ENCODE data around the gene IGLL1.
"Not testable (repeated sequence)": the region's sequence is repeated elsewhere in the genome, so short reads cannot be mapped to it uniquely, and the experiment has no call there.

The IGLL1 gene

DNA sequence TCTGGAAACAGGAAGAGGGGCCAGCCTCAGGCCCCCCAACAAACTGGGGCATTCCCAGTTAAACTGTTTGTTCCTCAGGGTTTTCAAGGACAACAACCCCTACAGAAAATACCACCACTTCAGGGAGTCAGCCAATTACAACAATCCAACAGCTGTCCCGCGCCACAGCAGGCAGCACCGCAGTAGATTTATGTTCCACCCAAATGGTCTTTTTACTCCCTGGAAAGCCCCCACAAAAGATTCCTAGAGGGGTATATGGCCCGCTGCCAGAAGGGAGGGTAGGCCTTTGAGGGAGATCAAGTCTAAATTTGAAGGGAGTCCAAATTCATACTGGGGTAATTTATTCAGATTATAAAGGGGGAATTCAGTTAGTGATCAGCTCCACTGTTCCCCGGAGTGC, 39.3 kb downstream of the IGLL1 start:
- H3K4me1 ChIP-seq (ENCODE audit: control insufficient read depth, insufficient read depth, low read length, poor library complexity, severe bottlenecking): peaks cover 27% of the 10 kb centered on the region

DNA sequence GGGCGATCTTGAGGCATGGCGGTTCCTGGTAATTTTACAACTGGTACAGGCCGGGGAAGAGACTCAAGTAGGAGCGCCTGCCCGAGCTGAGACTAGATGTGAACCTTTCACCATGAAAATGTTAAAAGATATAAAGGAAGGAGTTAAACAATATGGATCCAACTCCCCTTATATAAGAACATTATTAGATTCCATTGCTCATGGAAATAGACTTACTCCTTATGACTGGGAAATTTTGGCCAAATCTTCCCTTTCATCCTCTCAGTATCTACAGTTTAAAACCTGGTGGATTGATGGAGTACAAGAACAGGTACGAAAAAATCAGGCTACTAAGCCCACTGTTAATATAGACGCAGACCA, 40.3 kb downstream of the IGLL1 start:
- not testable (repeated sequence) for H3K9me3 ChIP-seq (ENCODE audit: control insufficient read depth, low read length); H3K27ac ChIP-seq (ENCODE audit: low read depth, low read length, severe bottlenecking); H3K4me3 ChIP-seq (ENCODE audit: extremely low read depth, insufficient read depth, low read length, poor library complexity, severe bottlenecking); H3K36me3 ChIP-seq (ENCODE audit: control insufficient read depth, insufficient read depth, low read length)
- WGBS, 2 experiments (ENCODE audit: insufficient coverage in 2 of 2): no CpG with 5 or more reads among the region's 7 CpGs
- H3K4me1 ChIP-seq (ENCODE audit: control insufficient read depth, insufficient read depth, low read length, poor library complexity, severe bottlenecking): peaks cover 36% of the 10 kb centered on the region

More for the DNA sequence above, 39.3 kb downstream of the IGLL1 start:
- peaks cover 14% of the 10 kb centered on the region for H3K36me3 ChIP-seq (ENCODE audit: control insufficient read depth, insufficient read depth, low read length)
- not testable (repeated sequence) for H3K4me3 ChIP-seq (ENCODE audit: extremely low read depth, insufficient read depth, low read length, poor library complexity, severe bottlenecking); H3K9me3 ChIP-seq (ENCODE audit: control insufficient read depth, low read length); H3K27ac ChIP-seq (ENCODE audit: low read depth, low read length, severe bottlenecking)
- WGBS, 2 experiments (ENCODE audit: insufficient coverage in 2 of 2): no CpG with 5 or more reads among the region's 5 CpGs

DNA sequence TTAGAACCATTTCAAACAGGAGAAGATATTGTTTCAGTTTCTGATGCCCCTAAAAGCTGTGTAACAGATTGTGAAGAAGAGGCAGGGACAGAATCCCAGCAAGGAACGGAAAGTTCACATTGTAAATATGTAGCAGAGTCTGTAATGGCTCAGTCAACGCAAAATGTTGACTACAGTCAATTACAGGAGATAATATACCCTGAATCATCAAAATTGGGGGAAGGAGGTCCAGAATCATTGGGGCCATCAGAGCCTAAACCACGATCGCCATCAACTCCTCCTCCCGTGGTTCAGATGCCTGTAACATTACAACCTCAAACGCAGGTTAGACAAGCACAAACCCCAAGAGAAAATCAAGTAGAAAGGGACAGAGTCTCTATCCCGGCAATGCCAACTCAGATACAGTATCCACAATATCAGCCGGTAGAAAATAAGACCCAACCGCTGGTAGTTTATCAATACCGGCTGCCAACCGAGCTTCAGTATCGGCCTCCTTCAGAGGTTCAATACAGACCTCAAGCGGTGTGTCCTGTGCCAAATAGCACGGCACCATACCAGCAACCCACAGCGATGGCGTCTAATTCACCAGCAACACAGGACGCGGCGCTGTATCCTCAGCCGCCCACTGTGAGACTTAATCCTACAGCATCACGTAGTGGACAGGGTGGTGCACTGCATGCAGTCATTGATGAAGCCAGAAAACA, 40.8 kb downstream of the IGLL1 start:
- no peaks in the 10 kb centered on the region for H3K36me3 ChIP-seq (ENCODE audit: control insufficient read depth, insufficient read depth, low read length)
- no peaks in the 10 kb centered on the region for H3K9me3 ChIP-seq (ENCODE audit: control insufficient read depth, low read length)
- peaks cover 42% of the 10 kb centered on the region for H3K4me1 ChIP-seq (ENCODE audit: control insufficient read depth, insufficient read depth, low read length, poor library complexity, severe bottlenecking)
- 33 to 37% methylated on average over 16 of the region's 21 CpGs for WGBS, 2 experiments (ENCODE audit: insufficient coverage in 2 of 2)
- H3K27ac ChIP-seq (ENCODE audit: low read depth, low read length, severe bottlenecking): peak overlapping the region; percentile 32
- peak overlapping the region; percentile 14 for H3K4me3 ChIP-seq (ENCODE audit: extremely low read depth, insufficient read depth, low read length, poor library complexity, severe bottlenecking)

DNA sequence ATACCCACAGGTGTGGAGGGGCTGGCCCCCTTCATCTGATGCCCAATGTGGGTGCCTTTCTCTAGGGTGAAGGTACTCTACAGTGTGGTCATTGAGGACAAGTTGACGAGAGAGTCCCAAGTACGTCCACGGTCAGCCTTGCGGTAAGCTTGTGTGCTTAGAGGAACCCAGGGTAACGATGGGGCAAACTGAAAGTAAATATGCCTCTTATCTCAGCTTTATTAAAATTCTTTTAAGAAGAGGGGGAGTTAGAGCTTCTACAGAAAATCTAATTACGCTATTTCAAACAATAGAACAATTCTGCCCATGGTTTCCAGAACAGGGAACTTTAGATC, 41.4 kb downstream of the IGLL1 start:
- not testable (repeated sequence) for H3K36me3 ChIP-seq (ENCODE audit: control insufficient read depth, insufficient read depth, low read length); H3K9me3 ChIP-seq (ENCODE audit: control insufficient read depth, low read length)
- peak overlapping the region; percentile 34 for H3K4me3 ChIP-seq (ENCODE audit: extremely low read depth, insufficient read depth, low read length, poor library complexity, severe bottlenecking)
- peaks cover 46% of the 10 kb centered on the region for H3K4me1 ChIP-seq (ENCODE audit: control insufficient read depth, insufficient read depth, low read length, poor library complexity, severe bottlenecking)
- 72 to 100% methylated on average over 1 to 4 of the region's 6 CpGs for WGBS, 2 experiments (ENCODE audit: insufficient coverage in 2 of 2)
- H3K27ac ChIP-seq (ENCODE audit: low read depth, low read length, severe bottlenecking): peak overlapping the region; percentile 82

DNA sequence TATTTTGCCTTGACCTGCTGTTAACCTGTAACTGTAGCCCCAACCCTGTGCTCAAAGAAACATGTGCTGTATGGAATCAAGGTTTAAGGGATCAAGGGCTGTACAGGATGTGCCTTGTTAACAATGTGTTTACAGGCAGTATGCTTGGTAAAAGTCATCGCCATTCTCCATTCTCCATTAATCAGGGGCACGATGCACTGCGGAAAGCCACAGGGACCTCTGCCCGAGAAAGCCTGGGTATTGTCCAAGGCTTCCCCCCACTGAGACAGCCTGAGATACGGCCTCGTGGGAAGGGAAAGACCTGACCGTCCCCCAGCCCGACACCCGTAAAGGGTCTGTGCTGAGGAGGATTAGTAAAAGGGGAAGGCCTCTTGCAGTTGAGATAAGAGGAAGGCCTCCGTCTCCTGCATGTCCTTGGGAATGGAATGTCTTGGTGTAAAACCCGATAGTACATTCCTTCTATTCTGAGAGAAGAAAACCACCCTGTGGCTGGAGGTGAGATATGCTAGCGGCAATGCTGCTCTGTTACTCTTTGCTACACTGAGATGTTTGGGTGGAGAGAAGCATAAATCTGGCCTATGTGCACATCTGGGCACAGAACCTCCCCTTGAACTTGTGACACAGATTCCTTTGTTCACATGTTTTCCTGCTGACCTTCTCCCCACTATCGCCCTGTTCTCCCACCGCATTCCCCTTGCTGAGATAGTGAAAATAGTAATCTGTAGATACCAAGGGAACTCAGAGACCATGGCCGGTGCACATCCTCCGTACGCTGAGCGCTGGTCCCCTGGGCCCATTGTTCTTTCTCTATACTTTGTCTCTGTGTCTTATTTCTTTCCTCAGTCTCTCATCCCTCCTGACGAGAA, 42.0 kb downstream of the IGLL1 start:
- 35 to 69% methylated on average over 6 to 7 of the region's 19 CpGs for WGBS, 2 experiments (ENCODE audit: insufficient coverage in 2 of 2)
- Histone ChIP-seq H3K27ac (ENCODE audit: low read depth, low read length, severe bottlenecking) (peak overlapping the region; percentile 82), H3K4me3 (ENCODE audit: extremely low read depth, insufficient read depth, low read length, poor library complexity, severe bottlenecking) (peak overlapping the region; percentile 34), H3K4me1 (ENCODE audit: control insufficient read depth, insufficient read depth, low read length, poor library complexity, severe bottlenecking) (peaks cover 52% of the 10 kb centered on the region)
- H3K36me3 ChIP-seq (ENCODE audit: control insufficient read depth, insufficient read depth, low read length); H3K9me3 ChIP-seq (ENCODE audit: control insufficient read depth, low read length): not testable (repeated sequence)

DNA sequence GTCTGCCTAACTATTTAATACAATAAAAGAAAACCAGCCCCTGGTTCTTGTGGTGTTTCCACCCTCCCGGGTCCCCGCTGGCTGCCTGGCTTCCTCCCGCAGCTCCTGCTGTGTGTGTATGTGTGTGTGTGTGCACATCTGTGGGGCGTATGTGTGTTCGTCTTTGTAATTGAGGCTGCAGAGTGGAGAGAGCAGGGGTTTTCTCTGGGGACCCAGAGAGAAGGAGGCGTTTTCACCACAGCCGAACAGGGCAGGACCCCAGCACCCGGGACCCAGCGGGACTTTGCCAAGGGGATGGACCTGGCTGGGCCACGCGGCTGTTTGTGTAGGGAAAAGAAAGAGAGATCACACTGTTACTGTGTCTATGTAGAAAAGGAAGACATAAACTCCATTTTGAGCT, 42.7 kb downstream of the IGLL1 start:
- Histone ChIP-seq H3K4me1 (ENCODE audit: control insufficient read depth, insufficient read depth, low read length, poor library complexity, severe bottlenecking) (peaks cover 58% of the 10 kb centered on the region), H3K9me3 (ENCODE audit: control insufficient read depth, low read length) (no peaks in the 10 kb centered on the region), H3K36me3 (ENCODE audit: control insufficient read depth, insufficient read depth, low read length) (no peaks in the 10 kb centered on the region), H3K27ac (ENCODE audit: low read depth, low read length, severe bottlenecking) (peak overlapping the region; percentile 82), H3K4me3 (ENCODE audit: extremely low read depth, insufficient read depth, low read length, poor library complexity, severe bottlenecking) (peak overlapping the region; percentile 34)
- WGBS, 2 experiments (ENCODE audit: insufficient coverage in 2 of 2): 30 to 50% methylated on average over 5 to 9 of the region's 11 CpGs

DNA sequence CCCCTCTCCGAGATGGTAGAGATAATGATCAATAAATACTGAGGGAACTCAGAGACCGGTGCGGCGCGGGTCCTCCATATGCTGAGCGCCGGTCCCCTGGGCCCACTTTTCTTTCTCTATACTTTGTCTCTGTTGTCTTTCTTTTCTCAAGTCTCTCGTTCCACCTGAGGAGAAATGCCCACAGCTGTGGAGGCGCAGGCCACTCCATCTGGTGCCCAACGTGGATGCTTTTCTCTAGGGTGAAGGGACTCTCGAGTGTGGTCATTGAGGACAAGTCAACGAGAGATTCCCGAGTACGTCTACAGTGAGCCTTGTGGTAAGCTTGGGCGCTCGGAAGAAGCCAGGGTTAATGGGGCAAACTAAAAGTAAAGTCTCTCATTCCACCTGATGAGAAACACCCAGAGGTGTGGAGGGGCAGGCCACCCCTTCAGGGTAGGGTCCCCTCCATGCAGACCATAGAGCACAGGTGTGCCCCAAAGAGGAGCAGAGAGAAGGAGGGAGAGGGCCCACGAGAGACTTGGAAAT, 43.2 kb downstream of the IGLL1 start:
- peak overlapping the region; percentile 82 for H3K27ac ChIP-seq (ENCODE audit: low read depth, low read length, severe bottlenecking)
- H3K9me3 ChIP-seq (ENCODE audit: control insufficient read depth, low read length): no peaks in the 10 kb centered on the region
- WGBS, 2 experiments (ENCODE audit: insufficient coverage in 2 of 2): 35 to 60% methylated on average over 9 to 15 of the region's 17 CpGs
- H3K4me3 ChIP-seq (ENCODE audit: extremely low read depth, insufficient read depth, low read length, poor library complexity, severe bottlenecking): peak overlapping the region; percentile 34
- peaks cover 61% of the 10 kb centered on the region for H3K4me1 ChIP-seq (ENCODE audit: control insufficient read depth, insufficient read depth, low read length, poor library complexity, severe bottlenecking)
- no peaks in the 10 kb centered on the region for H3K36me3 ChIP-seq (ENCODE audit: control insufficient read depth, insufficient read depth, low read length)

DNA sequence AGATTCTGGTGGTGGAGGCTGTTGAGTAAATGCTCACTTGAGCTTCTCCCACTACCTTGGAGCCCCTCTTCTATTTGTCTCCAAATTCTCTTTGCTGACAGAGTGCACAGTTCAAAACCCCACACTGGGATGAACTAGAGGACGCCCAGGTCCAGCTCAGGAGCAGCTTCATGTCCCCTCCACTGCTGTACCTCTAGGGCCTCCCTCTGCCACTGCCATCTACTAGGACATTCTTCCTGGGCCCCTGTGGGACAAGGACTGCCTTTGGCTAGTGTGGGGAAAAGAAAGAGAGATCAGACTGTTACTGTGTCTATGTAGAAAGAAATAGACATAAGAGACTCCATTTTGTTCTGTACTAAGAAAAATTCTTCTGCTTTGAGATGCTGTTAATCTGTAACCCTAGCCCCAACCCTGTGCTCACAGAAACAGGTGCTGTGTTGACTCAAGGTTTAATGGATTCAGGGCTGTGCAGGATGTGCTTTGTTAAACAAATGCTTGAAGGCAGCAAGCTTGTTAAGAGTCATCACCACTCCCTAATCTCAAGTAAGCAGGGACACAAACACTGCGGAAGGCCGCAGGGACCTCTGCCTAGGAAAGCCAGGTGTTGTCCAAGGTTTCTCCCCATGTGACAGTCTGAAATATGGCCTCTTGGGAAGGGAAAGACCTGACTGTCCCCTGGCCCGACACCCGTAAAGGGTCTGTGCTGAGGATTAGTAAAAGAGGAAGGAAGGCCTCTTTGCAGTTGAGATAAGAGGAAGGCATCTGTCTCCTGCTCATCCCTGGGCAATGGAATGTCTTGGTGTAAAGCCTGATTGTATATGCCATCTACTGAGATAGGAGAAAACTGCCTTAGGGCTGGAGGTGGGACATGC, 44.1 kb downstream of the IGLL1 start:
- H3K4me1 ChIP-seq (ENCODE audit: control insufficient read depth, insufficient read depth, low read length, poor library complexity, severe bottlenecking): peaks cover 64% of the 10 kb centered on the region
- not testable (repeated sequence) for H3K9me3 ChIP-seq (ENCODE audit: control insufficient read depth, low read length); H3K4me3 ChIP-seq (ENCODE audit: extremely low read depth, insufficient read depth, low read length, poor library complexity, severe bottlenecking); H3K36me3 ChIP-seq (ENCODE audit: control insufficient read depth, insufficient read depth, low read length)
- 35 to 40% methylated on average over 4 to 5 of the region's 5 CpGs for WGBS, 2 experiments (ENCODE audit: insufficient coverage in 2 of 2)
- peak overlapping the region; percentile 82 for H3K27ac ChIP-seq (ENCODE audit: low read depth, low read length, severe bottlenecking)

DNA sequence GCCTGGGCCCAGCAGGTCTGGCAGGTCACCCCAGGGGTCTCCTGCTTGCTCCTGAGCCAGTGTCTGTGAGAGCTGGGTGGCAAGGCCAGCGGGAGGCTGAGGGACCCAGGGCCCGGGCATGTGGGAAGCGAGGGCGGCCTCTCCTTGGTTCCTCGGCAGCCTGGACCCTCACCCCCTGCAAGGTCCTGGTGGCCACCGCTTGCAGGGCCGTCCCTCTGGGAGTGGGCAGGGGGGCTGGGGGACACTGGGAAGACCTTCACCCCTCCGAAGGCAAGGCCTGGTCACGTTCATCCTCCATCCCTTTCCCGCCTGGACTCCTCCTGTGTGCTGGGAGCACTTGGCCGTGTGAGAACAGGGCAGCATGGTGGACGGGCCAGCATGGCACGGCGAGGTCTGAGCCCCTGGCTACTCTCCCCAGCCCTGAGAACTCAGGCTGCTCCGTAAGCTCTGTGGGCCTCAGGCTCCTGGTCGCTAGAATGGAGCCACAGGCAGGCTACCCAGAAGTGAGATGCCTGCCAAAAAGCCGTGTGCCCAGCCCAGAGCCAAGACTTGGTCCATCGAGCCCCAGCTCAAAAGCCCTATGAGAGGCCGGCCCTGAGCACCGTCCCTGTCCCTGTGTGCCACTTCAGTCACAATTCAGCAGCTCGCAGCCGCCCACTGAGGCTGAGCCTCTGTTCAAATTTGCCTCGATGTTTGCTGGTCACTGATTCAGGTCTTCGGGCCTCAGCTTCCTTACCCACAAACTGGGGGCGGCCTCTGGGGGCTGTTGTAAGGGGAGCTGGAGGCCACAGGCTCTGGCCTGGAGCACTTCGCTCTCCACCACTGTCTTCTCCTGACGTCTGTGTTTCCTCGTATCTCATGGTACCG, 45.0 kb downstream of the IGLL1 start:
- H3K4me3 ChIP-seq (ENCODE audit: extremely low read depth, insufficient read depth, low read length, poor library complexity, severe bottlenecking): no peak overlapping the region
- 90 to 98% methylated on average over 24 to 26 of the region's 29 CpGs for WGBS, 2 experiments (ENCODE audit: insufficient coverage in 2 of 2)
- peaks cover 67% of the 10 kb centered on the region for H3K4me1 ChIP-seq (ENCODE audit: control insufficient read depth, insufficient read depth, low read length, poor library complexity, severe bottlenecking)
- H3K36me3 ChIP-seq (ENCODE audit: control insufficient read depth, insufficient read depth, low read length): no peaks in the 10 kb centered on the region
- no peaks in the 10 kb centered on the region for H3K9me3 ChIP-seq (ENCODE audit: control insufficient read depth, low read length)
- peak overlapping the region; percentile 63 for H3K27ac ChIP-seq (ENCODE audit: low read depth, low read length, severe bottlenecking)
